ENCODE data around the gene KCNMA1.

DNA sequence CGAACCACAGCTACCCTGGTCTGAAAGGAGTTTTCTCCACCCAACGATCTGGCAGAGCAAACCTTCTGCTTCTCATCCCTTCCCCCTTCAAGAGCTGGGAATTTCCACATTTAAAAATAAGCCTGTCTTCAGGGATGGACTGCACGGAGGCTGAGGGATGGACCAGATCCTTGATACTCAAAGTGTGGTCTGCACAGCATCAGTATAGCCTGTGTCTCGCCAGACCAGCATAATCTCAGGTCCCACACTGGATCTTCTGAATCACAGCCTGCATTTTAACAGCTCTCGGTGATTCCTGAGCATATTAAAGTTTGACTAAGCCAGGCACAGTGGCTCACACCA is 7.1 kb downstream of the KCNMA1 start:
- TF ChIP-seq, protein P1, sequence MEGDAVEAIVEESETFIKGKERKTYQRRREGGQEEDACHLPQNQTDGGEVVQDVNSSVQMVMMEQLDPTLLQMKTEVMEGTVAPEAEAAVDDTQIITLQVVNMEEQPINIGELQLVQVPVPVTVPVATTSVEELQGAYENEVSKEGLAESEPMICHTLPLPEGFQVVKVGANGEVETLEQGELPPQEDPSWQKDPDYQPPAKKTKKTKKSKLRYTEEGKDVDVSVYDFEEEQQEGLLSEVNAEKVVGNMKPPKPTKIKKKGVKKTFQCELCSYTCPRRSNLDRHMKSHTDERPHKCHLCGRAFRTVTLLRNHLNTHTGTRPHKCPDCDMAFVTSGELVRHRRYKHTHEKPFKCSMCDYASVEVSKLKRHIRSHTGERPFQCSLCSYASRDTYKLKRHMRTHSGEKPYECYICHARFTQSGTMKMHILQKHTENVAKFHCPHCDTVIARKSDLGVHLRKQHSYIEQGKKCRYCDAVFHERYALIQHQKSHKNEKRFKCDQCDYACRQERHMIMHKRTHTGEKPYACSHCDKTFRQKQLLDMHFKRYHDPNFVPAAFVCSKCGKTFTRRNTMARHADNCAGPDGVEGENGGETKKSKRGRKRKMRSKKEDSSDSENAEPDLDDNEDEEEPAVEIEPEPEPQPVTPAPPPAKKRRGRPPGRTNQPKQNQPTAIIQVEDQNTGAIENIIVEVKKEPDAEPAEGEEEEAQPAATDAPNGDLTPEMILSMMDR (conservative IDR thresholded peaks at IDR 0.05; ENCODE audit: low read depth, low read length) = no peak
- TF ChIP-seq EZH2phosphoT487 (IDR thresholded peaks at IDR 0.05; ENCODE audit: borderline replicate concordance, low read length) = no peak

Data from PC-3 (cell line).